ENCODE results near the gene ZNF367. TPM values are rescaled to one million over a fixed set of nuclear protein-coding genes. Genes with fewer than 3 reads are reported as not detected.

ZNF367 gene
- total RNA-seq, 1 donor from 2014 or later: 4.4 TPM

DNA sequence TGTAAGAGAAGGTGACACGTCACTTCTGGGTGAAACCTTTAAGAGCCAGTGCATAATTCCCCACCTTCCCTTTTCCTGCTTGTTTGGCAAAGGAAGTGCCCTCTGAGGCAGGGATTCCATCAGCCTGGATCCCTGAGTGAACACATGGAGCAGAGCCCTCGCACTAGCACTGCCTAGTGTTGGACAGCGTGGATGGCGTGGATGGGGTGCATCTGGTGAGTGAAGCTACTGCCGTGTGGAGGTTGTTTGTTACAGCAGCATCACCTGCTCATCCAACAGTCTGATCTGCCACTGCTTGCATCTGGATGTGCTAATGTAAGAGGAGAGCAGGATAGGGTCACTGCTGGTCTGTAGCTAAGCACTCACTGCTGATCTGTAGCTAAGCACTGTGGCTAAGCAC lies 69.9 kb downstream of the ZNF367 start:
- Mint-ChIP-seq H3K4me3 (no peak overlapping the region), H3K27me3 (ENCODE audit: low read depth) (no peaks in the 10 kb centered on the region), H3K27ac (no peak overlapping the region), H3K4me1 (peaks cover 10% of the 10 kb centered on the region), H3K36me3 (peaks cover 24% of the 10 kb centered on the region), H3K9me3 (peaks cover 13% of the 10 kb centered on the region)
- no peak for DNase-seq (ENCODE audit: low spot score in 2 of 2, unreplicated experiment in 2 of 2)
- TF ChIP-seq CTCF (IDR thresholded peaks at IDR 0.05; ENCODE audit: unreplicated experiment): no peak

GRCh38 chr9:96345551-96345950 lies 72.6 kb downstream of the ZNF367 start:
- no peak overlapping the region for H3K27ac Mint-ChIP-seq
- peaks cover 8% of the 10 kb centered on the region for H3K9me3 Mint-ChIP-seq
- H3K36me3 Mint-ChIP-seq: peaks cover 18% of the 10 kb centered on the region
- H3K4me3 Mint-ChIP-seq: no peak overlapping the region
- DNase-seq (ENCODE audit: low spot score in 2 of 2, unreplicated experiment in 2 of 2): no peak
- peaks cover 13% of the 10 kb centered on the region for H3K4me1 Mint-ChIP-seq
- no peaks in the 10 kb centered on the region for H3K27me3 Mint-ChIP-seq (ENCODE audit: low read depth)
- TF ChIP-seq CTCF (IDR thresholded peaks at IDR 0.05; ENCODE audit: unreplicated experiment): no peak

DNA sequence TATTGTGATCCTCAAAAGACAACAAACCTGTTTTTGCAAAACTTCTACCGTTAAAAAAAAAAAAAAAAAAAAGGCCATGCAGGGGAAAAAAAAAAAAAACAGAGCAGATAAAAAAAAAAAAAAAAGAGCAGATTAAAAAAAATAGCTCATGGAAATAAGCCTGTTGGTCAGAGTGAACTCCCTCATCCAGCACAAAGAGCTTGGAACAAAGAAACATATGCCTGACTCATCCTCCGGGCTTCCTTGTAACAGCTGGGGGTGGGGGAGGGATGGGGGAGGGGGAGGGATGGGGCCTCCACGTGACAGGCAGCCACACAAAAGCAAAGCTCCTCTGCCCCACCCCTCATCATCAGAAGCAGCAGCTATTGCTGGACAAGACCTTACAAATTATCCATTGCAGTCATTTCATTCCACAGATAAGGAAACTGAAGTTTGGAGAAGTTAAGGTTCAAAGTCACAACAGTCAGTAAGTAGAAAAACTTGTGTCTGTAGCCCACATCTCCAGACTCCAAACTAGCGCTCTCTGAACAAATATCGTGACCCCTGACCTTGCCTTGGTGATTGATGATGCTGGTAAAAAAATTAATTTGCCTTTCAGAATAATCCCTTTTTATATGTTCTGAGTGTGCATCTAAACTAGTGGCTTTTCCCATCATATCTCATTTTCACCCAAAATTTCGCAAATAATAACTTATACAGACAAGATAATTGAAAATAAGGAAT lies 73.6 kb downstream of the ZNF367 start:
- Mint-ChIP-seq H3K4me1 (peaks cover 19% of the 10 kb centered on the region), H3K27ac (peak overlapping the region; percentile 69)
- no peak for DNase-seq (ENCODE audit: low spot score in 2 of 2, unreplicated experiment in 2 of 2)

GRCh38 chr9:96343515-96344360 lies 74.4 kb downstream of the ZNF367 start:
- Mint-ChIP-seq H3K9me3 (peaks cover 8% of the 10 kb centered on the region), H3K4me1 (peaks cover 21% of the 10 kb centered on the region), H3K27me3 (ENCODE audit: low read depth) (no peaks in the 10 kb centered on the region), H3K27ac (peak overlapping the region; percentile 25), H3K4me3 (no peak overlapping the region), H3K36me3 (peaks cover 14% of the 10 kb centered on the region)
- DNase-seq (ENCODE audit: low spot score in 2 of 2, unreplicated experiment in 2 of 2): no peak
- no peak for TF ChIP-seq CTCF (IDR thresholded peaks at IDR 0.05; ENCODE audit: unreplicated experiment)

More for the DNA sequence above, 73.6 kb downstream of the ZNF367 start:
- Mint-ChIP-seq H3K9me3 (peaks cover 8% of the 10 kb centered on the region), H3K36me3 (peaks cover 18% of the 10 kb centered on the region), H3K4me3 (no peak overlapping the region), H3K27me3 (ENCODE audit: low read depth) (no peaks in the 10 kb centered on the region)
- TF ChIP-seq CTCF (IDR thresholded peaks at IDR 0.05; ENCODE audit: unreplicated experiment): no peak

- TF ChIP-seq CTCF (IDR thresholded peaks at IDR 0.05; ENCODE audit: unreplicated experiment): no peak
Observed at GRCh38 chr9:96342571-96343245, 75.5 kb downstream of the ZNF367 start.

More at GRCh38 chr9:96342571-96343245, 75.5 kb downstream of the ZNF367 start:
- H3K4me1 Mint-ChIP-seq: peaks cover 21% of the 10 kb centered on the region
- H3K27ac Mint-ChIP-seq: no peak overlapping the region
- peaks cover 5% of the 10 kb centered on the region for H3K36me3 Mint-ChIP-seq
- H3K9me3 Mint-ChIP-seq: no peaks in the 10 kb centered on the region
- DNase-seq (ENCODE audit: low spot score in 2 of 2, unreplicated experiment in 2 of 2): no peak
- H3K4me3 Mint-ChIP-seq: no peak overlapping the region
- no peaks in the 10 kb centered on the region for H3K27me3 Mint-ChIP-seq (ENCODE audit: low read depth)
